Endothelial cell of coronary artery (primary cell): ENCODE measurements around the gene CCDC157. TPM values are rescaled to one million over a fixed set of nuclear protein-coding genes. Genes with fewer than 3 reads are reported as not detected.

Experiments used
- total RNA-seq: library from RNA; depleted of rRNA; stranded (reverse); fragments of >200 nt; gene quantifications from 2 replicates; pipeline ENCODE4 v1.2.3, GENCODE V29; 2014

The CCDC157 gene
- 1.0 and 1.2 TPM in 2 replicates for total RNA-seq

GRCh38 chr22:30356449-30357235, at the start of gene CCDC157, which contains the start of gene SF3A1:
TSS of gene CCDC157 (plus strand) at chr22:30357007. CDS start at chr22:30366001, 8,994 bp downstream.
TSS of gene SF3A1 (minus strand) at chr22:30356894. CDS start at chr22:30356792, 102 bp downstream.

GRCh38 chr22:30326706-30327362, 30.0 kb upstream of the CCDC157 start, which contains the start of gene TBC1D10A:
TSS of gene TBC1D10A (minus strand) at chr22:30326941. CDS start at chr22:30326881, 60 bp downstream.

GRCh38 chr22:30386960-30387827, 30.4 kb downstream of the CCDC157 start, which contains the start of gene RNF215:
TSS of gene RNF215 (minus strand) at chr22:30387411. CDS start at chr22:30387313, 98 bp downstream.

GRCh38 chr22:30396871-30397655, 40.3 kb downstream of the CCDC157 start, which contains the start of gene SEC14L2:
TSS of gene SEC14L2 (plus strand) at chr22:30397018. CDS start at chr22:30397117, 99 bp downstream.

DNA sequence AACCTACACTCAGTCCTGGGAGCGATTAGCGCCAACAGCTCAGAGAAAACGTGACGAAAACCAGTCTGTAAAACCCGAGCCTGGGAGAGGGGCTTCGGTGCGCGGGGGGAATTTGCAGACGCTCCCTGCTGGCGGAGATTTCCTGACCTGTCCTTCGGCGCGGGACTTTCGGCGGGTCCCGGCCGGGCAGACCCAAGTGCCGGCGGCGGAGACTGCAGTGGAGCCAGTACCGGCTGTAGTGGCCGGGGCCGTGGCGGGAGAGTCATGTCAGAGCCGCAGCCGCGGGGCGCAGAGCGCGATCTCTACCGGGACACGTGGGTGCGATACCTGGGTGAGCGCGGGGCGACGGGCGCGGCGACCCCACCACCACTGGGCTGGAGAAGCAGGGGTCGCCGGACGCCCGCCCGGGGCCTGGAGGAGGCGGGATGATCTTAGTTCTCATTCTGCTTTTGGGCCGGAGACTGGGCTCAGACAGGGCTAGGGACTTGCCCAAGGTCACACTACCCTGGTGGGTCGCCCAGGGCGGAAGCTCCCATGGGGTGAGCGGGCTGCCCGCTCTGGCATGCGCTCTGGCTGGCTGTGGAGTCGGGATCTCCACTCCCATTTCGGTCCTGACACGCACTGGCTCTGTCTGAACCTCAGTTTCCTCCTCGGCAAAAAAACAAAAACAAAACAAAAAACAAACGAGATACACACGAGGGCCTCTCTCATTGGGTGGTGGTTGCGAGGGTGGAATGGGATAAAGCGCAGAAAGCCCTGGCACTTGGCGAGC, 69.0 kb downstream of the CCDC157 start, which contains the start of gene MTFP1:
Gene MTFP1, plus strand, starts transcription at position 153 of the 772 bp plus-strand sequence. Its CDS starts 112 bp downstream, at position 265.

Other genes starting within 250 kb of the CCDC157 start
- gene LIF, start 110.2 kb upstream of the CCDC157 start, total RNA-seq: 0.36 and 2.0 TPM in 2 replicates
- gene OSM, start 90.2 kb upstream of the CCDC157 start, total RNA-seq: not detected in 2 replicates
- 6.7 and 9.9 TPM in 2 replicates for gene CASTOR1, start 67.5 kb upstream of the CCDC157 start, total RNA-seq
- gene TBC1D10A, start 30.1 kb upstream of the CCDC157 start, total RNA-seq: 6.1 and 7.6 TPM in 2 replicates
- 23.3 and 28.0 TPM in 2 replicates for gene SF3A1, start 113 bp upstream of the CCDC157 start, total RNA-seq
- 20.4 and 24.8 TPM in 2 replicates for gene RNF215, start 30.4 kb downstream of the CCDC157 start, total RNA-seq
- 17.6 and 29.0 TPM in 2 replicates for gene SEC14L2, start 40.0 kb downstream of the CCDC157 start, total RNA-seq
- gene MTFP1, start 68.8 kb downstream of the CCDC157 start, total RNA-seq: 31.8 and 32.6 TPM in 2 replicates
- not detected in 2 replicates for gene SEC14L3, start 115.0 kb downstream of the CCDC157 start, total RNA-seq
- gene SEC14L4, start 148.7 kb downstream of the CCDC157 start, total RNA-seq: not detected in 2 replicates
- under 0.01 TPM in 1 of 2 replicates, not detected in the other for gene SEC14L6, start 189.7 kb downstream of the CCDC157 start, total RNA-seq
- gene GAL3ST1, start 217.7 kb downstream of the CCDC157 start, total RNA-seq: under 0.01 TPM in 1 of 2 replicates, not detected in the other
- 97.1 and 115 TPM in 2 replicates for gene PES1, start 234.9 kb downstream of the CCDC157 start, total RNA-seq